GM21737 (cell line): Measurements from ENCODE around the gene CCDC179.

Experiments
- ATAC-seq: cut with Tn5 transposase; IDR thresholded peaks from one replicate; pipeline ENCODE4 v1.9.1; 2021; ENCODE audit warnings: mild to moderate bottlenecking, moderate library complexity; ENCODE audit not compliant: unreplicated experiment

CCDC179 gene

GRCh38 chr11:22860241-22860640, at the start of gene CCDC179:
CCDC179 (minus strand) TSS chr11:22860474; CDS start chr11:22860421, 53 bp downstream.
- no peak for ATAC-seq

GRCh38 chr11:22903782-22904181, 43.5 kb upstream of the CCDC179 start:
- no peak for ATAC-seq

DNA sequence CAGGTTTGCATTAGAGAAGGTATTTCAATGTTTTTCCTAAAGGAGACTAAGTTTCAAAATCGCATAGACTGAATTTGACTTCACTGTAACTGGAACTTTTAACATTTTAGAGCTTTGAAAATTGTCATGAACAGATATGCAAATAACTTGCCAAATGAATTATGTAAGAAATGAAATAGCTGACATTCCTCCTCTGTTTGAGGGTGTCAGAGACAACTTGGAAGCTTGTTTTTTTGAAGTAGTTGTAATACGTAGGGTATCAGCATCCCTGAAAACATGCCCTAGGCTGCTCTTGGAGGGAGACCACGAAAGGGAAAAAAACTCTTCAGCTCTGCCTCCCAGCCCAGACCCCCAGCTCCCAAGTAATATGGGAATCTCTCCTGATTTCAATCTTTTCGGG, 41.3 kb upstream of the CCDC179 start:
- ATAC-seq, result no peak

GRCh38 chr11:22900764-22901486, 40.7 kb upstream of the CCDC179 start:
- no peak for ATAC-seq

GRCh38 chr11:22898036-22898435, 37.8 kb upstream of the CCDC179 start:
- no peak for ATAC-seq

- ATAC-seq, result no peak
These were observed 30.0 kb upstream of the CCDC179 start for GRCh38 chr11:22890227-22890626.

DNA sequence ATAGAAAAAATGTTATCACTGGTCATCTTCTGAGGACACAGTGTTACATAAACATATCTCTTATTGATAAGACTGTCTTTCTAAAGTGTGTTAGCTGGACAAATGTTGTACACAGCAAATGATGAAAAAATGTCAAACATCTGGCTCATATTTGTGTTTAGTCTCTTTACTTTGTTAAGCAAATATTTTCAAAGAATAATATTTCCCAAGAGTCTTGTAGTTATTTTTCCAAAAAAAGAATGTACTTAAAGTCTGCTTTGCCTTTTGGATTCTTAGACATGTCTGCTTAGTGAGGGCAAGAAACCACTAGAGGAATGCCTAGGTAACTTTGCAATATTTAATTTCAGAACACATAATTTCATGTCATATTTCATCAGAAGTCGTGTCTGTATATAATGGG, 23.9 kb upstream of the CCDC179 start:
- no peak for ATAC-seq

DNA sequence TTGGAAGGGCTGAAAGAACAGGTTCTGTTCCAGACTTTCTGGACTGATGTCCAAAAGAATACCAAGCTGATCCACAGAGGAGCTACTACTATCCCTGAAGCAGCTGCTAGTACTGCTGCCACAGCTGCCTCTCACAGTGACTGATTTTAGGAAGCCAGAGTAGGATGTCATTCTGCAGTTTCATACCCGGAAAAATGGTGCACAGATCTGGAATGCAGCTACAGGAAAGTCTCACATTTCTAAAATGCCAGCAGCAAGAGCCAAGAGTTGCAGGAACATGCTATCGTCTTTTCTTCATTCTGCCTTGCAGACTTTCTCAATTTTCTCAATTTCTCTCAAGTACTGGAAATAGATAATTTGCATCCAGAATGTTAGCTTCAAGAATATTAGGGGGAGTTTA, 19.4 kb upstream of the CCDC179 start:
- ATAC-seq, result no peak

- no peak for ATAC-seq
These were observed 18.3 kb upstream of the CCDC179 start for GRCh38 chr11:22878604-22879003.

DNA sequence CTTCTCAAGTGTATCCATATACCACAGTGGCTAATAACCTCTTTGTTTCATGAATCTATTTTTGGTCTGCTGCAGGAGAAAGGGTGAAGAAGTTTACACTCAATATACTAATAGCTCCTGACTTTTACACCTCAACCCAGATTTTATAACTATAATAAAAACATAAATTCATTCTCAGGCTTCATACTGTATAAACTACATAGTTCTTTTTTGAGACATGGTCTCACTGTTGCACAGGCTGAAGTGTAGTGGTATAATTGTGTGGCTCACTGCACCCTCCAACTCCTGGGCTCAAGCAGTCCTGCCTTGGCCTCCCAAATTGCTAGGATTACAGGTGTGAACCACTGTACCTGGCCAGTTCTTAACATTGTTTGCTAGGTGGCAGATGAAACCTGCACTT, 17.8 kb upstream of the CCDC179 start:
- ATAC-seq, result no peak

DNA sequence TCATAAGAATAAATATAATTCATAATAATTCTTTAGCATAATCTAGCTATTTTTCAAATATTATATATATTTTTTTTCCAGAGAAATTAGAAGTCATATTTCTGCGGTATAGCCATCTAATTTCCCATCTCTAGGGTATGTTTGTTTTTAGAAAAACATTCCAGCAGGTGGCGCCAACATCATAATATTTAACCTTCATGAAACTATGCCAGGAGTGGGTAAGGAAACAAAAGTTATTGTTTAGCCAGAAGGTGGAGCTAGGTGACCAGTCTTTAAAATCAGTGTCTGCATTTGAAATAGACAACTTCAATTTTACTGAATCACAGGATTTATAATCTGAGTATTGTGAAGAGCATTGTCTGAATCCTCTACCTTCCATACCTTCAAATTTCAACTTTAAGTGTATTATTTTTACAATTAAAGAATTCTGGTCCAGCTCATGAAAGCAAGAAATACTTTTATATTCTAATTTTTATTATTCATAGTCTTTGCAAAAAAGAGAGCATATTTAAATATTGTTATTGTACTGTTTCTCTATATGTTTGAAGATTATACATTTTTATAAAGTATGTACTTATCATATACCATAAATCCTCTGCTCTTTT, 15.7 kb upstream of the CCDC179 start:
- peak; percentile 98 for ATAC-seq

DNA sequence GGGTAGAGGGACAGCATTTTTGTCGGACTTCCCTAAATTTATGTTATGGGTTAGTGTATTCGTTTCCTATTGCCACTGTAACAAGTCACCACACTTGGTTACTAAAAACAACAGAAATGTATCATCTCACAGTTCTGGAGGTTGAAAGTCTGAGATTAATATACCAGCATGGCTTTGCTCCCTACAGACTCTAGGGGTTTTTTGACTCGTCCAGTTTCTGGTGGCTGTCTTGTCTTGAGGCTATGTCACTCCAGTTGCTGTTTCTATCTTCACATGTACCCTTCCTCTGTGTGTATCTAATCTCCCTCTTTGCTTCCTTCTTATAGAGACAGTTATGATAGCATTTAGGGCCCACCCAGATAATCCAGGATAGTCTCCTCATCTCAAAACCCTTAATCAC, 9.1 kb upstream of the CCDC179 start:
- no peak for ATAC-seq

DNA sequence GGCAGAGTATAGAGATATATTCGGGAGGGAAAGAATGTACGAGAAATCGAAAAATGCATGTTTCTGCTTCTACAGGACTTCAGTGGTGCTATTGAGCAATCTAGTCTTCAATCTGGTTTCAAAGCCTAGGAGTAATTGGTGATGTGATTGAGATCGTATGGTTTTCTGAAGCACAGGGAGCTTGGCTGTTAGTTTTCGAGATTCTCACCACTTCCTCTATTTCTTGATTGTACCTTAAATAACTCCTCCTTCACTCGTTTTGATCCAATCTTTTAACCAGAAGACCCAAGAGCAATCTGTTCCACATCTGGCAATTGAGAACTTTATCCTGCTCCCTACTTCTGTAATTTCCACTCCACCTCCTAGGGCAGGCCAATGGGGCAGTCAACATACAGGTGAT, 518 bp downstream of the CCDC179 start:
- no peak for ATAC-seq

GRCh38 chr11:22851477-22851876, 8.8 kb downstream of the CCDC179 start:
- ATAC-seq, result no peak

GRCh38 chr11:22846726-22847125, 13.5 kb downstream of the CCDC179 start:
- ATAC-seq, result no peak

DNA sequence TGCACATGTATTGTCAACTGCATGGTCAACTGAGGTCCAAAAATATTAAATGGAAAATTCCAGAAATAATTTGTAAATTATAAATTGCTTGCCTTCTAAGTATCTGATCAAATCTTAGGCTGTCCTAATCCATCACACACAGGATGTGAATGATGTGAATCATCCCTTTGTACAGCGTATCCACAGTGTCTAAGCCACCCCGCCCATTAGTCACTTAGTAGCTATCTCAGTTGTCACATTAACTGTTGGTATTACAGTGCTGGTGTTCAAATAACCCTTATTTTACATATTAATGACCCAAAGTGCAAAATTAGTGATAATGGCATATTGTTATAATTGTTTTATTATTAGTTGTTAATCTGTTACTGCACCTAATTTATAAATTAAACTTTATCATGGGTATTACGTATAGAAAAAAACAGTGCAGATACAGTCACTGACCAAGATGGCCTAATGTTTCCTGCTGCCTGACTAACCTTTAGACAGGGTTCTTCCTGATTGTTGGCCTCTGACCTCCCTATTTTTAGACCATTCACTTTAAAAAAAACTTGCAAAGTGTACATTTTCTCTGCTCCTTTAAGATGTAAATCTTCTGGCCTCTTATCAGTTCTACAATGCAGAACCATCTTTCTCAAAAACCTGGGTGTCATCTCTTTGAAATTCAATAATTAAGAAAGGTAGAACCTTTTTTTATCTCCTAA, 27.8 kb downstream of the CCDC179 start:
- ATAC-seq, result no peak

DNA sequence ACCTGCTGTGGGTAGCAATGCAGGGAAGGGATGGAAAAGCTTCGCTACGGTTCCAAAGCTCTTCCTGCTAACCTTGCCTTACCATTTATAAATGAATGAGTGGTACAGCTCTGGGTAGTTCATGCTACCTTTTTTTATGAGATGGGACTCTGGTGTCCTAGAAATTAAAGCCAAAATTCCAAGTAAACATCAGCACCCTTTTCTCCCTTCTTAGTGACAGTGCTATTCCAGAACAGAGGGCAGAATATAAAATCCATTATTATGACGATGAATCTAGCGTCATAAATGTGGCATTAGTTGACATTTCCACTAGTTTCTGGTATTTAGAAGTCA, 30.2 kb downstream of the CCDC179 start:
- ATAC-seq, result no peak

- ATAC-seq, result peak; percentile 96
These were observed 30.8 kb downstream of the CCDC179 start, which contains the start of gene SVIP for GRCh38 chr11:22829231-22830081. SVIP (minus strand) TSS chr11:22829801; CDS start chr11:22829748, 53 bp downstream.

DNA sequence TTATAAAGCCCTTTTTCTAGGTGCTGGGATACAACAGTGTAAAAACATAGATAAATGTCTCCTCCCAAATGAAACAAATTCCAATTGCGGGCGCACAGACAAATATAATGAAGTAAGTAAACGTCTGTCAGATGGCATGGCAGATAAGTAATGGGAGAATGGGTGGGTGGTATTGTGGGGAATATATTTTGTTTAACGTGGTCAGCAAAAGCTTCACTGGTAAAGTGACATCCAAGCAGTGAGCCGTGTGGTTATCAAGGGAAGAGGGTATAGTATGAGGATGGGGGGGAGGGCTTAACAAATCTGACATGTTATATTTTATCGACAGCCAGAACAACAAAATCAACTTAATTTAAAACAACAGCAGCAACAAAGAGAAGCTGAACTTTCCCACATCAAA, 31.9 kb downstream of the CCDC179 start:
- ATAC-seq, result no peak

DNA sequence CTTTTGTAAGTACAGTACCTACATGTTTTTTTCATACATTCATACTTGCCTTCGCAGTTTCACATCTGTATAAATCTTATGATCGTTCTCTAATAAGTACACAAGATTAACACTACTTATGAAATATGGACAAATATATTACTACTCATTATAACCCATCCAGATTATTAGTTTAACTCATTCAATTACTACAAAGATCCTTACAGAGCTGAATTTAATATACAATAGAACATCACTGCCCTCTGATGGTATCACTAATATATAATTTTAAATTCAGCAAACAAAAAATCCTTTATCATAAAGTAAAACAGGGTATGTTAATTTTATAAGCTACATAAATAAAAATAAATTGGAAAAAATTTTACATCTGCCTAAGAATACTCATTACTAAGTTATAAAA, 38.1 kb downstream of the CCDC179 start:
- ATAC-seq, result no peak

- ATAC-seq, result no peak
These were observed 50.4 kb downstream of the CCDC179 start for GRCh38 chr11:22809893-22810292.
